Measurements from ENCODE around the gene SUSD4. TPM values are rescaled to one million over a fixed set of nuclear protein-coding genes. Genes with fewer than 3 reads are reported as not detected.

SUSD4 gene
- total RNA-seq, 2 donors from 2014 or later: 0.58 to 0.92 TPM

DNA sequence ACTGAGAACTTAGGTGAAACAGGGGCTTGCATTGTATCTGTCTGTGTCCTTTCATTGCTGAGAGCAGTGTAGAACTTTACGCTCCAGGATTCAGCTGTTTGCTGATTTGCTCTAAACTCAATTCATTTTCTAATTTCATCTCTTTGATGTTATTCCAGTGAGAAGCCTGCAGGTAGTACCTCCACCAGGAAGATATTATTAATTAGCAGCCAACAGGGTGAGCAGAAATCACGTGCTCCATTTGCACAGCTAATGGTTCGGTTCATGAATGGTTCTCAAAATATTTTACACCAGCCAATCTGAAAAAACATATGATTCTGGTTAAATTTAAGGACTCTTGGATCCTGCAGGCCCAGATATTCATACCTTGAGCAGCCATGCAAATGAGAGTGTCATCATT is 52.1 kb downstream of the SUSD4 start:
- DNase-seq: no peak
- no peaks in the 10 kb centered on the region for H3K36me3 Mint-ChIP-seq (ENCODE audit: low read depth)
- no peaks in the 10 kb centered on the region for H3K9me3 ChIP-seq (ENCODE audit: control insufficient read depth, low read length)
- no peak overlapping the region for H3K4me3 ChIP-seq (ENCODE audit: low read length)
- no peaks in the 10 kb centered on the region for H3K4me1 ChIP-seq (ENCODE audit: control insufficient read depth, insufficient read depth, low read length)
- H3K36me3 ChIP-seq (ENCODE audit: control insufficient read depth, insufficient read depth, low read length): no peaks in the 10 kb centered on the region
- H3K27me3 ChIP-seq (ENCODE audit: control insufficient read depth, insufficient read depth, low read length, poor library complexity, severe bottlenecking): no peaks in the 10 kb centered on the region
- H3K27ac Mint-ChIP-seq: no peak overlapping the region
- no peak overlapping the region for H3K27ac ChIP-seq (ENCODE audit: low read depth, low read length)
- H3K4me3 Mint-ChIP-seq: no peak overlapping the region
- WGBS, 2 experiments (ENCODE audit: insufficient coverage in 1 of 2, insufficient read length in 1 of 2): 80 to 90% methylated on average over 3 of the region's 3 CpGs
- no peaks in the 10 kb centered on the region for H3K9me3 Mint-ChIP-seq
- TF ChIP-seq, protein P1, sequence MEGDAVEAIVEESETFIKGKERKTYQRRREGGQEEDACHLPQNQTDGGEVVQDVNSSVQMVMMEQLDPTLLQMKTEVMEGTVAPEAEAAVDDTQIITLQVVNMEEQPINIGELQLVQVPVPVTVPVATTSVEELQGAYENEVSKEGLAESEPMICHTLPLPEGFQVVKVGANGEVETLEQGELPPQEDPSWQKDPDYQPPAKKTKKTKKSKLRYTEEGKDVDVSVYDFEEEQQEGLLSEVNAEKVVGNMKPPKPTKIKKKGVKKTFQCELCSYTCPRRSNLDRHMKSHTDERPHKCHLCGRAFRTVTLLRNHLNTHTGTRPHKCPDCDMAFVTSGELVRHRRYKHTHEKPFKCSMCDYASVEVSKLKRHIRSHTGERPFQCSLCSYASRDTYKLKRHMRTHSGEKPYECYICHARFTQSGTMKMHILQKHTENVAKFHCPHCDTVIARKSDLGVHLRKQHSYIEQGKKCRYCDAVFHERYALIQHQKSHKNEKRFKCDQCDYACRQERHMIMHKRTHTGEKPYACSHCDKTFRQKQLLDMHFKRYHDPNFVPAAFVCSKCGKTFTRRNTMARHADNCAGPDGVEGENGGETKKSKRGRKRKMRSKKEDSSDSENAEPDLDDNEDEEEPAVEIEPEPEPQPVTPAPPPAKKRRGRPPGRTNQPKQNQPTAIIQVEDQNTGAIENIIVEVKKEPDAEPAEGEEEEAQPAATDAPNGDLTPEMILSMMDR (conservative IDR thresholded peaks at IDR 0.05): no peak
- no peak overlapping the region for H3K9ac ChIP-seq (ENCODE audit: extremely low read depth, low read length, poor library complexity, severe bottlenecking)
- H3K27me3 Mint-ChIP-seq (ENCODE audit: insufficient read depth): peaks cover 28% of the 10 kb centered on the region
- peaks cover 4% of the 10 kb centered on the region for H3K4me1 Mint-ChIP-seq

DNA sequence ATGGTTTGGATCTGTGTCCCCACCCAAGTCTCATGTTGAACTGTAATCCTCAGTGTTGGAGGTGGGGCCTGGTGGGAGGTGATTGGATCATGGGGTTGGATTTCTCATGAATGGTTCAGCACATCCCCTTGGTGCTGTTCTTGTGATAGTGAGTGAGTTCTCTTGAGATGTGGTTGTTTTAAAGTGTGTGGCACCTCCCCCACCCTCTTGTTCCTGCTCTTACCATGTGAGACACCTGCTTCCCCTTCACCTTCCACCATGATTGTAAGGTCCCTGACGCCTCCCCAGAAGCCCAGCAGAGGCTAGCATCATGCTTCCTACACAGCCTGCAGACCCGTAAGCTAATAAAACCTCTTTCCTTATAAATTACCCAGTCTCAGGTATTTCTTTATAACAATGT is 55.8 kb downstream of the SUSD4 start:
- H3K4me3 ChIP-seq (ENCODE audit: low read length): no peak overlapping the region
- no peak overlapping the region for H3K9ac ChIP-seq (ENCODE audit: extremely low read depth, low read length, poor library complexity, severe bottlenecking)
- H3K9me3 Mint-ChIP-seq: peaks cover 13% of the 10 kb centered on the region
- DNase-seq: no peak
- no peak overlapping the region for H3K4me3 Mint-ChIP-seq
- 81% methylated on average over 2 of the region's 2 CpGs; no CpG with 5 or more reads in 1 of the 2 experiments for WGBS, 2 experiments (ENCODE audit: insufficient coverage in 1 of 2, insufficient read length in 1 of 2)
- H3K9me3 ChIP-seq (ENCODE audit: control insufficient read depth, low read length): peaks cover 13% of the 10 kb centered on the region
- no peak overlapping the region for H3K27ac ChIP-seq (ENCODE audit: low read depth, low read length)
- H3K27me3 ChIP-seq (ENCODE audit: control insufficient read depth, insufficient read depth, low read length, poor library complexity, severe bottlenecking): no peaks in the 10 kb centered on the region
- H3K36me3 Mint-ChIP-seq (ENCODE audit: low read depth): no peaks in the 10 kb centered on the region
- H3K4me1 ChIP-seq (ENCODE audit: control insufficient read depth, insufficient read depth, low read length): no peaks in the 10 kb centered on the region
- TF ChIP-seq, protein P1 (conservative IDR thresholded peaks at IDR 0.05): no peak
- H3K4me1 Mint-ChIP-seq: no peaks in the 10 kb centered on the region
- H3K27ac Mint-ChIP-seq: no peak overlapping the region
- H3K36me3 ChIP-seq (ENCODE audit: control insufficient read depth, insufficient read depth, low read length): no peaks in the 10 kb centered on the region
- H3K27me3 Mint-ChIP-seq (ENCODE audit: insufficient read depth): peaks cover 36% of the 10 kb centered on the region

DNA sequence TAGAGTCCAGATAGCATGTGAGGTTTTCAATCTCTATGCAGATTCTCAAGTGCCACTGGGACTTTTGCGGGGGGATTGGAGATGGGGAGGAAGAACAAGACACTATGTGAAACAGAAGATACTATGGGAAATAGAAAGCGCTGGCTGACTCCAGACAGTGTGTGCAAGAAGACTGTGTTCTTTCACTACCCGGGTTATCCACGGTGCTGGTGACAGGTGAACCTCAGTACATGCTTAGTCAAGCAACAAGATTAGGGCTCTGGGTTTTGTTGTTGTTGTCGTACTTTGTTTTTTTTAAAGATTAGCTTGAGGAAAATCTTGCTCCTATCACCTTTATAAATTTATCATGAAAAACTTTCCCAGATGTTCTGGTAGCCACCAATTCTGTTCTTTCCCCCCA is 56.4 kb downstream of the SUSD4 start:
- Mint-ChIP-seq H3K27me3 (ENCODE audit: insufficient read depth) (peaks cover 36% of the 10 kb centered on the region), H3K4me3 (no peak overlapping the region)
- TF ChIP-seq, protein P1 (conservative IDR thresholded peaks at IDR 0.05): no peak

More for the DNA sequence above, 56.4 kb downstream of the SUSD4 start:
- Mint-ChIP-seq H3K36me3 (ENCODE audit: low read depth) (no peaks in the 10 kb centered on the region), H3K27ac (no peak overlapping the region), H3K9me3 (peaks cover 18% of the 10 kb centered on the region), H3K4me1 (no peaks in the 10 kb centered on the region)
- Histone ChIP-seq H3K27me3 (ENCODE audit: control insufficient read depth, insufficient read depth, low read length, poor library complexity, severe bottlenecking) (no peaks in the 10 kb centered on the region), H3K27ac (ENCODE audit: low read depth, low read length) (no peak overlapping the region), H3K36me3 (ENCODE audit: control insufficient read depth, insufficient read depth, low read length) (no peaks in the 10 kb centered on the region), H3K9ac (ENCODE audit: extremely low read depth, low read length, poor library complexity, severe bottlenecking) (no peak overlapping the region), H3K4me3 (ENCODE audit: low read length) (no peak overlapping the region), H3K9me3 (ENCODE audit: control insufficient read depth, low read length) (peaks cover 18% of the 10 kb centered on the region), H3K4me1 (ENCODE audit: control insufficient read depth, insufficient read depth, low read length) (no peaks in the 10 kb centered on the region)
- 95 to 100% methylated on average over 1 to 4 of the region's 5 CpGs for WGBS, 2 experiments (ENCODE audit: insufficient coverage in 1 of 2, insufficient read length in 1 of 2)
- DNase-seq: no peak
